GM21737 (cell line): Measurements from ENCODE around the gene NAA10.
A peak's percentile ranks its signal among the peaks of the same experiment; 100 is the strongest.

Source experiments
- ATAC-seq: cut with Tn5 transposase; IDR thresholded peaks from one replicate; pipeline ENCODE4 v1.9.1; 2021; ENCODE audit warnings: mild to moderate bottlenecking, moderate library complexity; ENCODE audit not compliant: unreplicated experiment

The NAA10 gene

GRCh38 chrX:153930011-153930910 lies 4.6 kb downstream of the NAA10 start:
- ATAC-seq, result no peak

- no peak for ATAC-seq
These were observed 5.3 kb downstream of the NAA10 start for GRCh38 chrX:153929576-153929975.

GRCh38 chrX:153928846-153929245 lies 6.0 kb downstream of the NAA10 start:
- no peak for ATAC-seq

- ATAC-seq, result peak; percentile 60
These were observed 6.7 kb downstream of the NAA10 start for GRCh38 chrX:153927922-153928760.

GRCh38 chrX:153927672-153927921 lies 7.2 kb downstream of the NAA10 start:
- no peak for ATAC-seq

- ATAC-seq, result peak; percentile 38
These were observed 7.8 kb downstream of the NAA10 start for GRCh38 chrX:153926858-153927671.

GRCh38 chrX:153926552-153926857 lies 8.3 kb downstream of the NAA10 start:
- ATAC-seq, result no peak

GRCh38 chrX:153925739-153926551 lies 8.9 kb downstream of the NAA10 start, which contains the start of gene ARHGAP4:
ARHGAP4 (minus strand) TSS chrX:153926264; CDS start chrX:153926202, 62 bp downstream.
- no peak for ATAC-seq

GRCh38 chrX:153925387-153925738 lies 9.5 kb downstream of the NAA10 start:
- no peak for ATAC-seq

- ATAC-seq, result no peak
These were observed 10.5 kb downstream of the NAA10 start for GRCh38 chrX:153924149-153924861.

- ATAC-seq, result no peak
These were observed 11.6 kb downstream of the NAA10 start for GRCh38 chrX:153922932-153923857.

- no peak for ATAC-seq
These were observed 13.1 kb downstream of the NAA10 start for GRCh38 chrX:153921511-153922446.

GRCh38 chrX:153921070-153921469 lies 13.8 kb downstream of the NAA10 start:
- ATAC-seq, result no peak

GRCh38 chrX:153920546-153920945 lies 14.3 kb downstream of the NAA10 start:
- ATAC-seq, result no peak

- ATAC-seq, result no peak
These were observed 15.6 kb downstream of the NAA10 start for GRCh38 chrX:153919281-153919680.

GRCh38 chrX:153917869-153918268 lies 17.0 kb downstream of the NAA10 start:
- ATAC-seq, result no peak

- ATAC-seq, result no peak
These were observed 21.1 kb downstream of the NAA10 start for GRCh38 chrX:153913701-153914100.

GRCh38 chrX:153913211-153913610 lies 21.6 kb downstream of the NAA10 start:
- ATAC-seq, result no peak
